HepG2 (cell line): ENCODE data around the gene RNF114. TPM values are rescaled to one million over a fixed set of nuclear protein-coding genes. Genes with fewer than 3 reads are reported as not detected.

Experiments used
- BORCS8-MEF2B ChIP-seq: sonication (generic); formaldehyde crosslinking; IDR thresholded peaks from 2 replicates; pipeline ENCODE4 v1.8.0; 2022; ENCODE audit warnings: mild to moderate bottlenecking, missing genetic modification reagents
- EED ChIP-seq: sonication (generic); formaldehyde crosslinking; IDR thresholded peaks from 2 replicates; pipeline ENCODE4 v1.5.0; 2020; ENCODE audit warnings: mild to moderate bottlenecking, missing genetic modification reagents
- ELF4 ChIP-seq: sonication (generic); formaldehyde crosslinking; IDR thresholded peaks from 2 replicates; pipeline ENCODE4 v1.5.0; 2020; ENCODE audit warnings: missing genetic modification reagents, mild to moderate bottlenecking, moderate library complexity, borderline replicate concordance
- HOXA9 ChIP-seq: sonication (generic); formaldehyde crosslinking; IDR thresholded peaks from 2 replicates; pipeline ENCODE4 v1.8.1; 2022; ENCODE audit warnings: missing genetic modification reagents, mild to moderate bottlenecking, moderate library complexity, borderline replicate concordance
- IKZF5 ChIP-seq: IDR thresholded peaks from 2 replicates; pipeline ENCODE4 v1.6.1; 2018; ENCODE audit warnings: missing genetic modification reagents, mild to moderate bottlenecking, missing compliant biosample characterization
- ISL2 ChIP-seq: sonication (generic); formaldehyde crosslinking; IDR thresholded peaks from 2 replicates; pipeline ENCODE4 v1.5.0; 2020; ENCODE audit warnings: missing genetic modification reagents
- MTF2 ChIP-seq: sonication (generic); formaldehyde crosslinking; IDR thresholded peaks from 2 replicates; pipeline ENCODE4 v1.5.0; 2020; ENCODE audit warnings: missing genetic modification reagents, borderline replicate concordance
- NKX3-1 ChIP-seq: sonication (generic); formaldehyde crosslinking; IDR thresholded peaks from 2 replicates; pipeline ENCODE4 v1.5.0; 2020; ENCODE audit warnings: missing genetic modification reagents
- PAWR ChIP-seq: sonication (generic); formaldehyde crosslinking; IDR thresholded peaks from 2 replicates; pipeline ENCODE4 v1.4.0; 2020; ENCODE audit warnings: missing genetic modification reagents, mild to moderate bottlenecking, borderline replicate concordance
- PAX8 ChIP-seq: sonication (generic); formaldehyde crosslinking; IDR thresholded peaks from 2 replicates; pipeline ENCODE4 v1.8.0; 2022; ENCODE audit warnings: mild to moderate bottlenecking, missing genetic modification reagents, borderline replicate concordance
- STAG1 ChIP-seq: sonication (generic); formaldehyde crosslinking; IDR thresholded peaks from 2 replicates; pipeline ENCODE4 v1.4.0; 2020; ENCODE audit warnings: missing genetic modification reagents
- STAT5B ChIP-seq: sonication (generic); formaldehyde crosslinking; IDR thresholded peaks from 2 replicates; pipeline ENCODE4 v1.4.0; 2020; ENCODE audit warnings: missing genetic modification reagents
- TMF1 ChIP-seq: sonication (generic); formaldehyde crosslinking; IDR thresholded peaks from 2 replicates; pipeline ENCODE4 v1.8.1; 2022; ENCODE audit warnings: low read depth, missing genetic modification reagents
- ZNF331 ChIP-seq: sonication (generic); formaldehyde crosslinking; IDR thresholded peaks from 2 replicates; pipeline ENCODE4 v1.4.0; 2020; ENCODE audit warnings: missing genetic modification reagents
- ZNF501 ChIP-seq: sonication (generic); formaldehyde crosslinking; IDR thresholded peaks from 2 replicates; pipeline ENCODE4 v1.5.1; 2020; ENCODE audit warnings: mild to moderate bottlenecking, moderate library complexity, missing genetic modification reagents
- ZNF530 ChIP-seq: sonication (generic); formaldehyde crosslinking; IDR thresholded peaks from 2 replicates; pipeline ENCODE4 v1.5.0; 2020; ENCODE audit warnings: low read depth, mild to moderate bottlenecking, missing genetic modification reagents
- ZNF780A ChIP-seq: sonication (generic); formaldehyde crosslinking; IDR thresholded peaks from 2 replicates; pipeline ENCODE4 v1.8.0; 2022; ENCODE audit warnings: mild to moderate bottlenecking, missing genetic modification reagents, moderate library complexity
- ZNF891 ChIP-seq: sonication (generic); formaldehyde crosslinking; IDR thresholded peaks from 2 replicates; pipeline ENCODE4 v1.5.0; 2020; ENCODE audit warnings: mild to moderate bottlenecking, missing genetic modification reagents
- polyA plus RNA-seq, 8 experiments: library from polyadenylated mRNA; depleted of rRNA in 3 of 8; stranded (reverse) in 7 of 8; unstranded in 1 of 8; fragments of >200 nt; fragmentation: Illumina TruSeq in 4 of 8; extraction: Trizol in 4 of 8; gene quantifications; 2 replicates each; pipeline versions ENCODE4 v1.2.1 to v1.2.3, GENCODE V29; 2011 to 2016; ENCODE audit warnings: low read depth in 4 of 8, missing spikeins in 1 of 8, mixed read lengths in 1 of 8; ENCODE audit not compliant: insufficient read depth in 1 of 8
- total RNA-seq, 5 experiments: library from RNA; depleted of rRNA; stranded (reverse); fragments of >200 nt; fragmentation: Illumina TruSeq; extraction: Trizol; gene quantifications; 2 replicates each; pipeline ENCODE4 v1.2.3, GENCODE V29; 2016; ENCODE audit warnings: low read depth in 1 of 5
- TF ChIP-seq, protein P1 (sequence below): sonication (generic); formaldehyde crosslinking; IDR thresholded peaks from 2 replicates; pipeline ENCODE4 v1.8.0; 2022; ENCODE audit warnings: mild to moderate bottlenecking, missing genetic modification reagents; ENCODE audit not compliant: insufficient replicate concordance
- TF ChIP-seq, protein P2 (sequence below): sonication (generic); formaldehyde crosslinking; IDR thresholded peaks from 2 replicates; pipeline ENCODE4 v1.4.0; 2020; ENCODE audit warnings: missing genetic modification reagents, borderline replicate concordance
- TF ChIP-seq, protein P3 (sequence below): sonication (generic); formaldehyde crosslinking; IDR thresholded peaks from 2 replicates; pipeline ENCODE4 v1.4.0; 2020; ENCODE audit warnings: missing genetic modification reagents, borderline replicate concordance
- TF ChIP-seq, protein P4 (sequence below): sonication (generic); formaldehyde crosslinking; IDR thresholded peaks from 2 replicates; pipeline ENCODE4 v1.4.0; 2020; ENCODE audit warnings: missing genetic modification reagents, mild to moderate bottlenecking, borderline replicate concordance

RNF114 gene
- total and polyA plus RNA-seq, 2 of the 13 experiments (the other 11 are each of a cell fraction or from before 2014, with no cell fraction given): 119 to 126 TPM

GRCh38 chr20:49899541-49900383 lies 36.4 kb upstream of the RNF114 start (continued):
- TF ChIP-seq IKZF5 (CRISPR knock-in tag) (no peak), BORCS8-MEF2B (no peak), STAG1 (CRISPR knock-in tag) (no peak), ZNF780A (CRISPR knock-in tag) (no peak), ZNF530 (no peak), PAX8 (CRISPR knock-in tag) (no peak), ELF4 (CRISPR knock-in tag) (no peak), STAT5B (CRISPR knock-in tag) (no peak), ZNF331 (CRISPR knock-in tag) (no peak), ISL2 (CRISPR knock-in tag) (peak; percentile 37; the same call in 1 of the 2 replicates), HOXA9 (CRISPR knock-in tag) (no peak), TMF1 (CRISPR knock-in tag) (no peak), EED (CRISPR knock-in tag) (no peak), MTF2 (CRISPR knock-in tag) (no peak), PAWR (CRISPR knock-in tag) (no peak), ZNF501 (CRISPR knock-in tag) (no peak), NKX3-1 (CRISPR knock-in tag) (no peak), ZNF891 (CRISPR knock-in tag) (no peak)
- TF ChIP-seq, protein P1, sequence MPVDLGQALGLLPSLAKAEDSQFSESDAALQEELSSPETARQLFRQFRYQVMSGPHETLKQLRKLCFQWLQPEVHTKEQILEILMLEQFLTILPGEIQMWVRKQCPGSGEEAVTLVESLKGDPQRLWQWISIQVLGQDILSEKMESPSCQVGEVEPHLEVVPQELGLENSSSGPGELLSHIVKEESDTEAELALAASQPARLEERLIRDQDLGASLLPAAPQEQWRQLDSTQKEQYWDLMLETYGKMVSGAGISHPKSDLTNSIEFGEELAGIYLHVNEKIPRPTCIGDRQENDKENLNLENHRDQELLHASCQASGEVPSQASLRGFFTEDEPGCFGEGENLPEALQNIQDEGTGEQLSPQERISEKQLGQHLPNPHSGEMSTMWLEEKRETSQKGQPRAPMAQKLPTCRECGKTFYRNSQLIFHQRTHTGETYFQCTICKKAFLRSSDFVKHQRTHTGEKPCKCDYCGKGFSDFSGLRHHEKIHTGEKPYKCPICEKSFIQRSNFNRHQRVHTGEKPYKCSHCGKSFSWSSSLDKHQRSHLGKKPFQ: no peak
- TF ChIP-seq, protein P2, sequence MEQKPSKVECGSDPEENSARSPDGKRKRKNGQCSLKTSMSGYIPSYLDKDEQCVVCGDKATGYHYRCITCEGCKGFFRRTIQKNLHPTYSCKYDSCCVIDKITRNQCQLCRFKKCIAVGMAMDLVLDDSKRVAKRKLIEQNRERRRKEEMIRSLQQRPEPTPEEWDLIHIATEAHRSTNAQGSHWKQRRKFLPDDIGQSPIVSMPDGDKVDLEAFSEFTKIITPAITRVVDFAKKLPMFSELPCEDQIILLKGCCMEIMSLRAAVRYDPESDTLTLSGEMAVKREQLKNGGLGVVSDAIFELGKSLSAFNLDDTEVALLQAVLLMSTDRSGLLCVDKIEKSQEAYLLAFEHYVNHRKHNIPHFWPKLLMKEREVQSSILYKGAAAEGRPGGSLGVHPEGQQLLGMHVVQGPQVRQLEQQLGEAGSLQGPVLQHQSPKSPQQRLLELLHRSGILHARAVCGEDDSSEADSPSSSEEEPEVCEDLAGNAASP (CRISPR knock-in tag): 0 out of 2 replicates have a peak, but pooled peaks have one; percentile 16
- TF ChIP-seq, protein P3, sequence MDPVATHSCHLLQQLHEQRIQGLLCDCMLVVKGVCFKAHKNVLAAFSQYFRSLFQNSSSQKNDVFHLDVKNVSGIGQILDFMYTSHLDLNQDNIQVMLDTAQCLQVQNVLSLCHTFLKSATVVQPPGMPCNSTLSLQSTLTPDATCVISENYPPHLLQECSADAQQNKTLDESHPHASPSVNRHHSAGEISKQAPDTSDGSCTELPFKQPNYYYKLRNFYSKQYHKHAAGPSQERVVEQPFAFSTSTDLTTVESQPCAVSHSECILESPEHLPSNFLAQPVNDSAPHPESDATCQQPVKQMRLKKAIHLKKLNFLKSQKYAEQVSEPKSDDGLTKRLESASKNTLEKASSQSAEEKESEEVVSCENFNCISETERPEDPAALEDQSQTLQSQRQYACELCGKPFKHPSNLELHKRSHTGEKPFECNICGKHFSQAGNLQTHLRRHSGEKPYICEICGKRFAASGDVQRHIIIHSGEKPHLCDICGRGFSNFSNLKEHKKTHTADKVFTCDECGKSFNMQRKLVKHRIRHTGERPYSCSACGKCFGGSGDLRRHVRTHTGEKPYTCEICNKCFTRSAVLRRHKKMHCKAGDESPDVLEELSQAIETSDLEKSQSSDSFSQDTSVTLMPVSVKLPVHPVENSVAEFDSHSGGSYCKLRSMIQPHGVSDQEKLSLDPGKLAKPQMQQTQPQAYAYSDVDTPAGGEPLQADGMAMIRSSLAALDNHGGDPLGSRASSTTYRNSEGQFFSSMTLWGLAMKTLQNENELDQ: no peak
- TF ChIP-seq, protein P4, sequence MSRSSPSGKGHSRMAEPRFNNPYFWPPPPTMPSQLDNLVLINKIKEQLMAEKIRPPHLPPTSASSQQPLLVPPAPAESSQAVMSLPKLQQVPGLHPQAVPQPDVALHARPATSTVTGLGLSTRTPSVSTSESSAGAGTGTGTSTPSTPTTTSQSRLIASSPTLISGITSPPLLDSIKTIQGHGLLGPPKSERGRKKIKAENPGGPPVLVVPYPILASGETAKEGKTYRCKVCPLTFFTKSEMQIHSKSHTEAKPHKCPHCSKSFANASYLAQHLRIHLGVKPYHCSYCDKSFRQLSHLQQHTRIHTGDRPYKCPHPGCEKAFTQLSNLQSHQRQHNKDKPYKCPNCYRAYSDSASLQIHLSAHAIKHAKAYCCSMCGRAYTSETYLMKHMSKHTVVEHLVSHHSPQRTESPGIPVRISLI (CRISPR knock-in tag): no peak
